Psoas muscle (tissue), 8 donors: ENCODE results near the gene C10orf143. TPM values are rescaled to one million over a fixed set of nuclear protein-coding genes. Genes with fewer than 3 reads are reported as not detected.

Experiments used
- ATAC-seq, 4 donors: fragments of 200-7000 bp; cut with Tn5 transposase; one replicate each; pipeline ENCODE4 v1.9.1; 2020; ENCODE audit warnings: moderate library complexity in 3 of 4, mild to moderate bottlenecking in 2 of 4
- DNase-seq, 2 donors: peaks; one replicate each; pipeline ENCODE4 v3.0.0-alpha.2; 2020
- H3K27ac ChIP-seq: fragments of 200-600 bp; one replicate; pipeline ENCODE4 v1.8.0; 2022
- H3K27me3 ChIP-seq, 3 donors: fragments of 200-600 bp in 1 of 3; one replicate each; pipeline versions ENCODE4 v1.6.1 to v1.8.0; 2013 to 2022; ENCODE audit warnings: low read length in 2 of 3, mild to moderate bottlenecking in 2 of 3, moderate library complexity in 1 of 3; ENCODE audit not compliant: insufficient read depth in 3 of 3
- H3K36me3 ChIP-seq, 2 donors: fragments of 200-600 bp in 1 of 2; one replicate each; pipeline versions ENCODE4 v1.6.1 to v1.8.0; 2013 to 2022; ENCODE audit warnings: low read depth in 1 of 2, mild to moderate bottlenecking in 1 of 2, moderate library complexity in 1 of 2; ENCODE audit not compliant: insufficient read depth in 1 of 2
- H3K4me1 ChIP-seq: fragments of 200-600 bp; one replicate; pipeline ENCODE4 v1.8.0; 2022
- H3K4me3 ChIP-seq: fragments of 200-600 bp; one replicate; pipeline ENCODE4 v1.8.0; 2022; ENCODE audit warnings: mild to moderate bottlenecking
- H3K9me3 ChIP-seq: fragments of 200-600 bp; one replicate; pipeline ENCODE4 v1.8.0; 2022
- WGBS, 3 donors: extraction: QIAGEN DNeasy Blood & Tissue Kit; methylation state at CpG; one replicate each; pipeline versions ENCODE4 v1.1.6 to v1.1.7; 2013; 5-methylcytosine and 5-hydroxymethylcytosine counted together
- intact Hi-C, 2 donors: fragments of 100-400 bp; cut with DNase I; formaldehyde crosslinking; loops; one replicate each; pipeline versions ENCODE4 v1.11.0 to v1.14.2; 2022
- polyA plus RNA-seq, 3 donors: library from polyadenylated mRNA; stranded (reverse); fragments of 200-250 nt; gene quantifications; one replicate each; pipeline ENCODE4 v1.2.3, GENCODE V29; 2013
- total RNA-seq, 4 donors: library from RNA; stranded (reverse); fragmentation: NEBNext Ultra II Directional in 2 of 4; extraction: Animal tissue kit (Norgen Biotek cat#: 25700) in 2 of 4; gene quantifications; one replicate each; pipeline versions ENCODE4 v1.2.1 to v1.2.4, GENCODE V29; 2021 to 2023
- TF ChIP-seq, protein P1 (sequence below): fragments of 200-600 bp; IDR thresholded peaks from one replicate; pipeline ENCODE4 v1.8.0; 2022; ENCODE audit warnings: antibody characterized with exemption
- donor health status: healthy with polysubstance abuse.
- donor health status: DM: no; HTN: no; CAD: no; lungs with moderate emphysema.
- donor health status: Bipolar disorder and iron deficiency.
- donor health status: healthy.
- donor health status: DM: yes; HTN: yes; CAD: no.
- donor health status: DM: no; HTN: no; CAD: no.
- donor health status: DM: no; HTN: no; CAD: no.
- donor health status: DM: yes; HTN: yes; CAD: no.

C10orf143 gene
- total and polyA plus RNA-seq, 7 donors = 3.3 to 5.1 (median 4.7) TPM

DNA sequence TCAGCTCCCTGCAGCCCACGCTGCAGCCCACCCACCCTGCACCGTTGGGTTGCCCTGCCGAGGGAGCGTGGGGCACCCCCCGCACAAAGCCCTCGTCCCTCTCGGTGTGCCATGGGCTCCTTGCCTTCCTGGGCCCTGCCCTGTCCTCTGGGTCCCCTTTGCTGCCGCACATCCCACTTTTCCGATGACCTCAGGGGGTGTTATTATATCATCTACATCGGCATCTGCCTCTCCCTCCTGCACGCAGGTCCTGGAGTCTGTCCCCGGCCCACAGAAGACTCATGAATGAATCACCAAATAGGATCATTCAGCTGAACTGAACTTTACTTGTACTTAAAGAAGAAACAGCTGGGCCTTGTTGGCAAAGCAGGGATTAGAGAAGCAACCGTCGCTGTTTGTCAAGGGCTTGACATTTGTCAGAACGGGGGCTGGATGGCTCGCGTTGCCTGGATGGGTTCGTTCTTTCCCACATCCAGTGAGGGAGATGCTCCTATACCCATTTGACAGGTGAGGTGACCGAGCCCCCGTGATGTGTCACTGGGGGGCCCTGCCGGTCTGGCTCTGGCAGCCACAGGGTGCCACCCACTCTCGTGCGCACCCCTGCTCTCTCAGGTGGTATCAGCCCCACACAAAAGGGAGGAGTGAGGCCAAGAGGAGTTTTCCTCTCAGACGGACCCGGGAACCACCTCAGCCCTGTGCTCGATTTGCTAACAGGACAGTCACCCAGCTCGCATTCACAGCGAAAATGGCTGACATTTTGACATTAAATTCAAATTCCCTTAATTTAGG, 87.9 kb downstream of the C10orf143 start:
- Histone ChIP-seq H3K27ac (no peak overlapping the region), H3K9me3 (no peaks in the 10 kb centered on the region), H3K4me3 (no peak overlapping the region), H3K36me3 (no peaks in the 10 kb centered on the region), H3K27me3 (peaks cover 0 to 18% (median 0%) of the 10 kb centered on the region in 3 donors), H3K4me1 (no peaks in the 10 kb centered on the region)
- ATAC-seq (peak in 1 of 4 donors; percentile 48), DNase-seq (no peak)
- intact Hi-C loops = no loop called here
- TF ChIP-seq, protein P1, sequence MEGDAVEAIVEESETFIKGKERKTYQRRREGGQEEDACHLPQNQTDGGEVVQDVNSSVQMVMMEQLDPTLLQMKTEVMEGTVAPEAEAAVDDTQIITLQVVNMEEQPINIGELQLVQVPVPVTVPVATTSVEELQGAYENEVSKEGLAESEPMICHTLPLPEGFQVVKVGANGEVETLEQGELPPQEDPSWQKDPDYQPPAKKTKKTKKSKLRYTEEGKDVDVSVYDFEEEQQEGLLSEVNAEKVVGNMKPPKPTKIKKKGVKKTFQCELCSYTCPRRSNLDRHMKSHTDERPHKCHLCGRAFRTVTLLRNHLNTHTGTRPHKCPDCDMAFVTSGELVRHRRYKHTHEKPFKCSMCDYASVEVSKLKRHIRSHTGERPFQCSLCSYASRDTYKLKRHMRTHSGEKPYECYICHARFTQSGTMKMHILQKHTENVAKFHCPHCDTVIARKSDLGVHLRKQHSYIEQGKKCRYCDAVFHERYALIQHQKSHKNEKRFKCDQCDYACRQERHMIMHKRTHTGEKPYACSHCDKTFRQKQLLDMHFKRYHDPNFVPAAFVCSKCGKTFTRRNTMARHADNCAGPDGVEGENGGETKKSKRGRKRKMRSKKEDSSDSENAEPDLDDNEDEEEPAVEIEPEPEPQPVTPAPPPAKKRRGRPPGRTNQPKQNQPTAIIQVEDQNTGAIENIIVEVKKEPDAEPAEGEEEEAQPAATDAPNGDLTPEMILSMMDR = no peak
- WGBS, 3 donors = 44 to 64% (median 52%) methylated on average over 28 of the region's 28 CpGs

- H3K27ac ChIP-seq = no peak overlapping the region
- intact Hi-C loops = no loop called here
- WGBS, 3 donors = 45 to 56% (median 49%) methylated on average over 6 of the region's 6 CpGs
- ATAC-seq (no peak), DNase-seq (no peak)
- no peaks in the 10 kb centered on the region for H3K4me1 ChIP-seq
- H3K4me3 ChIP-seq = no peak overlapping the region
- TF ChIP-seq, protein P1 = no peak
- no peaks in the 10 kb centered on the region for H3K36me3 ChIP-seq
- no peaks in the 10 kb centered on the region for H3K9me3 ChIP-seq
- peaks cover 0 to 18% (median 0%) of the 10 kb centered on the region in 3 donors for H3K27me3 ChIP-seq
Measured at GRCh38 chr10:130022086-130022485, 88.5 kb downstream of the C10orf143 start.

GRCh38 chr10:130021383-130021950, 89.2 kb downstream of the C10orf143 start:
- intact Hi-C loops = no loop called here
- Histone ChIP-seq H3K36me3 (no peaks in the 10 kb centered on the region), H3K27ac (no peak overlapping the region), H3K9me3 (no peaks in the 10 kb centered on the region), H3K4me3 (no peak overlapping the region), H3K4me1 (no peaks in the 10 kb centered on the region), H3K27me3 (peaks cover 0 to 18% (median 0%) of the 10 kb centered on the region in 3 donors)
- peak; percentile 64 to 77 (median 66) for ATAC-seq
- peak in 1 of 2 donors; percentile 50 for DNase-seq
- 33 to 47% (median 35%) methylated on average over 12 of the region's 12 CpGs for WGBS, 3 donors
- TF ChIP-seq, protein P1 = no peak

- peaks cover 0 to 24% (median 0%) of the 10 kb centered on the region in 3 donors for H3K27me3 ChIP-seq
- no peaks in the 10 kb centered on the region for H3K36me3 ChIP-seq
- no peaks in the 10 kb centered on the region for H3K9me3 ChIP-seq
- TF ChIP-seq, protein P1 = no peak
- ATAC-seq (peak in 3 of 4 donors; percentile 4 to 37 (median 36)), DNase-seq (no peak)
- no peaks in the 10 kb centered on the region for H3K4me1 ChIP-seq
- intact Hi-C loops = no loop called here
- no peak overlapping the region for H3K27ac ChIP-seq
- 20 to 28% (median 23%) methylated on average over 19 of the region's 19 CpGs for whole genome bisulfite sequencing, 3 donors
- H3K4me3 ChIP-seq = no peak overlapping the region
Measured at GRCh38 chr10:130020651-130021382, 89.8 kb downstream of the C10orf143 start.
